SK-N-DZ (cell line): ENCODE results near the gene CCR2.

ENCODE experiments used
- DNase-seq: peaks from one replicate; pipeline ENCODE4 v3.0.0-alpha.2; 2015; ENCODE audit warnings: low spot score

The CCR2 gene

GRCh38 chr3:46354478-46354877, 567 bp downstream of the CCR2 start:
- no peak for DNase-seq

- DNase-seq = no peak
Measured at GRCh38 chr3:46354984-46355383, 1.1 kb downstream of the CCR2 start.

- DNase-seq = no peak
Measured at GRCh38 chr3:46356276-46356675, 2.4 kb downstream of the CCR2 start.

- no peak for DNase-seq
Measured at GRCh38 chr3:46356909-46357308, 3.0 kb downstream of the CCR2 start.

GRCh38 chr3:46358466-46358865, 4.6 kb downstream of the CCR2 start:
- no peak for DNase-seq

- DNase-seq = no peak
Measured at GRCh38 chr3:46359733-46360493, 6.0 kb downstream of the CCR2 start.

- DNase-seq = no peak
Measured at GRCh38 chr3:46360907-46361306, 7.0 kb downstream of the CCR2 start.

GRCh38 chr3:46361408-46362283, 7.7 kb downstream of the CCR2 start:
- DNase-seq = no peak

- DNase-seq = no peak
Measured at GRCh38 chr3:46365041-46365440, 11.1 kb downstream of the CCR2 start.

- DNase-seq = no peak
Measured at GRCh38 chr3:46365737-46366524, 12.0 kb downstream of the CCR2 start.

GRCh38 chr3:46367811-46368210, 13.9 kb downstream of the CCR2 start:
- no peak for DNase-seq

- no peak for DNase-seq
Measured at GRCh38 chr3:46368569-46368968, 14.7 kb downstream of the CCR2 start.

- DNase-seq = no peak
Measured at GRCh38 chr3:46369151-46369550, 15.2 kb downstream of the CCR2 start.

- DNase-seq = no peak
Measured at GRCh38 chr3:46369675-46370132, 15.8 kb downstream of the CCR2 start.

- DNase-seq = no peak
Measured at GRCh38 chr3:46370839-46371518, 17.1 kb downstream of the CCR2 start, which contains the start of gene CCR5. CCR5 (plus strand) TSS chr3:46370946; CDS start chr3:46372903, 1,957 bp downstream.

- DNase-seq = no peak
Measured at GRCh38 chr3:46371519-46372340, 17.8 kb downstream of the CCR2 start.

- no peak for DNase-seq
Measured at GRCh38 chr3:46372492-46373359, 18.8 kb downstream of the CCR2 start.

GRCh38 chr3:46374755-46375154, 20.8 kb downstream of the CCR2 start:
- DNase-seq = no peak

- DNase-seq = no peak
Measured at GRCh38 chr3:46375218-46375617, 21.3 kb downstream of the CCR2 start.
